ENCODE data around the gene GTF2I.
"Not testable (repeated sequence)": the region's sequence is repeated elsewhere in the genome, so short reads cannot be mapped to it uniquely, and the experiment has no call there.

GTF2I gene

GRCh38 chr7:74651133-74651504 is 6.4 kb upstream of the GTF2I start:
- not testable (repeated sequence) for DNase-seq, H3K9me3 Mint-ChIP-seq, ATAC-seq, H3K27me3 Mint-ChIP-seq
- Mint-ChIP-seq H3K4me3 (peak overlapping the region; percentile 80 to 91), H3K27ac (peak overlapping the region in 1 of 2 donors; percentile 99), H3K4me1 (peaks cover 57% of the 10 kb centered on the region)

- ATAC-seq (no peak), DNase-seq (no peak)
- Mint-ChIP-seq H3K27ac (no peak overlapping the region), H3K9me3 (no peaks in the 10 kb centered on the region), H3K4me3 (no peak overlapping the region), H3K27me3 (no peaks in the 10 kb centered on the region), H3K4me1 (peaks cover 61% of the 10 kb centered on the region)
These were observed 3.8 kb upstream of the GTF2I start for GRCh38 chr7:74653686-74654181.

DNA sequence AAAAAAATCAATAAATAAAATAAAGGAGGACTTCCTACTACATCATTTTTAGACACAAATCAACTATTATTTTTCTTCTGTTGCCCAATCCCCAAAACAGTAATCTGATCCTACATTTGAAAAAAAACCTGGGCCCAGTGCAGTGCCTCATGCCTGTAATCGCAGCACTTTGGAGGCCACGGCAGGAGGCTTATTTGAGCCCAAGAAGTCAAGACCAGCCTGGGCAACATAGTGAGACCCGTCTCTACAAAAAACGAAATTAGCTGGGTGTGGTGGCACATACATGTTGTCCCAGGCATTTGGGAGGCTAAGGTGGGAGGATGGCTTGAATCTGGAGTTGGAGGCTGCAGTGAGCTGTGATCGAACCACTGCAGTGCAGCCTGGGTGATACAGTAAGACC is 2.7 kb upstream of the GTF2I start:
- ATAC-seq = no peak
- no peaks in the 10 kb centered on the region for H3K9me3 Mint-ChIP-seq
- H3K27me3 Mint-ChIP-seq = no peaks in the 10 kb centered on the region
- DNase-seq = no peak
- H3K4me1 Mint-ChIP-seq = peaks cover 61% of the 10 kb centered on the region
- H3K27ac Mint-ChIP-seq = no peak overlapping the region
- peak overlapping the region; percentile 83 to 97 for H3K4me3 Mint-ChIP-seq

DNA sequence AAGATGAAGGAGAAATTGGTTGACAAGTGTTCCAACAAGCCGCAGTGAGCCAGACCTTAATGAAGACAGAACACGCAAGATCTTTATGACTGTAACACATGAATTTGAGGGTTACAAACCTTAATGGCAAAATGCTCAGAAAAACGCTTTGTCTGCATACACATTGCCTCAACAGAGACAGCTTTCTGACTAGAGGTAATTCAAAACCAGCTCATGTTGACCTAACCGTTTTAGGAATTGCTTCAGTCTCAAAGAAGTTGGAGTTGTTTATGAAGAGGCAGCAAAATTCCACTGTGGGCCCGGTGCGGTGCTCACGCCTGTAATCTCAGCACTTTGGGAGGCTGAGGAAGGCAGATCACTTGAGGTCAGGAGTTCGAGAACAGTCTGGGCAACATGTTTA is 2.2 kb upstream of the GTF2I start:
- Mint-ChIP-seq H3K4me3 (peak overlapping the region; percentile 83 to 97), H3K9me3 (no peaks in the 10 kb centered on the region), H3K4me1 (peaks cover 66% of the 10 kb centered on the region), H3K27ac (no peak overlapping the region), H3K27me3 (no peaks in the 10 kb centered on the region)
- ATAC-seq (no peak), DNase-seq (no peak)

DNA sequence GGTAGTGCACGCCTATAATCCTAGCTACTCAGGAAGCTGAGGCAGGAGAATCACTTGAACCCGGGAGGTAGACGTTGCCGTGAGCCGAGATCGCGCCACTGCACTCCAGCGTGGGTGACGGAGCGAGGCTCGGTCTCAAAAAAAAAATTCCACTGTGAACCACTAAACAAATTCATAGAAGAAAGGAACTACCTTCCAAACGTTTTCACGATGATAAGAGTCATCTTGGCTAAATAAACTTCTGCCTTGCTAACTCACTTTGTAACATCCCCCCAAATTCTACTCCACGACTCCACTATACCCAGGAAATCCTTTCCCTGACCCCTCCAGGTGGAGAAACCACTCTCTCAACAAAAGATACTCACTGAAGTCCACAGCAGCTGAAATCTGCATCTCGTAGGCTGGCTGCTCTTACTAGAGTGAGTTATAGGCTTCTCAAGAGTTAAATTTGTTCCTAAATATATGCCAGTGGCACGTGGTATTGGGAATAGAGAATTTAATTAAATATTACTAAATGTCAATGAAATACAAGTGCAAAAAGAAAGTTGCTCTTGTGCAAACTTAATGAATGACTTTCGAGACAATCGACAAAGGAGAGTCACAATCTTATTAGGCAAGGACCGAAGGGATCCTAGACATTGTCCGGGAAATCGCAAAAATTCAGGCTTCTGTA is 1.6 kb upstream of the GTF2I start:
- no peaks in the 10 kb centered on the region for H3K27me3 Mint-ChIP-seq
- no peaks in the 10 kb centered on the region for H3K9me3 Mint-ChIP-seq
- DNase-seq (no peak), ATAC-seq (no peak)
- H3K4me1 Mint-ChIP-seq = peaks cover 70% of the 10 kb centered on the region
- peak overlapping the region; percentile 83 to 97 for H3K4me3 Mint-ChIP-seq
- H3K27ac Mint-ChIP-seq = peak overlapping the region; percentile 77 to 97

DNA sequence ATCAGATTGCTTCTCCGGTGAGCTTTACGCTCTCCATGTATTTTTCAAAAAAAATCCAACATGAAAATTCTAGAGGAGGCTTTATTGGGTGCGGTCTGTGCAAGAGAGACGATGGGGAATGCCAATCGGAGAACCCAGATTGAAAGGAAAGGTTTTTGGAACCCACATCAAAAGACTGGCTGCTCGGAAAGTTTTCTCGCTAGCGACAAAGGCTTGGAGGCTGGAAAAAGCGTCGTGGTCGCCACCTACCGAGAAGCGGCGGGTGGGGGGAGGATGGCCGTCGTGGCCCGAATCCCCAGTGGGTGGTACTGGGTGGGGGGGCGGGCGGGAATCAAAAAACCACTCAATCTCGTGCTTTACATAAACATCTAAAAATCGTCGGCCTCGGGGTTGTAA is 1.1 kb upstream of the GTF2I start:
- Mint-ChIP-seq H3K27me3 (no peaks in the 10 kb centered on the region), H3K9me3 (no peaks in the 10 kb centered on the region), H3K4me3 (peak overlapping the region; percentile 83 to 97), H3K27ac (peak overlapping the region; percentile 77 to 100), H3K4me1 (peaks cover 71% of the 10 kb centered on the region)
- DNase-seq = peak in 1 of 2 donors; percentile 43
- ATAC-seq = no peak

DNA sequence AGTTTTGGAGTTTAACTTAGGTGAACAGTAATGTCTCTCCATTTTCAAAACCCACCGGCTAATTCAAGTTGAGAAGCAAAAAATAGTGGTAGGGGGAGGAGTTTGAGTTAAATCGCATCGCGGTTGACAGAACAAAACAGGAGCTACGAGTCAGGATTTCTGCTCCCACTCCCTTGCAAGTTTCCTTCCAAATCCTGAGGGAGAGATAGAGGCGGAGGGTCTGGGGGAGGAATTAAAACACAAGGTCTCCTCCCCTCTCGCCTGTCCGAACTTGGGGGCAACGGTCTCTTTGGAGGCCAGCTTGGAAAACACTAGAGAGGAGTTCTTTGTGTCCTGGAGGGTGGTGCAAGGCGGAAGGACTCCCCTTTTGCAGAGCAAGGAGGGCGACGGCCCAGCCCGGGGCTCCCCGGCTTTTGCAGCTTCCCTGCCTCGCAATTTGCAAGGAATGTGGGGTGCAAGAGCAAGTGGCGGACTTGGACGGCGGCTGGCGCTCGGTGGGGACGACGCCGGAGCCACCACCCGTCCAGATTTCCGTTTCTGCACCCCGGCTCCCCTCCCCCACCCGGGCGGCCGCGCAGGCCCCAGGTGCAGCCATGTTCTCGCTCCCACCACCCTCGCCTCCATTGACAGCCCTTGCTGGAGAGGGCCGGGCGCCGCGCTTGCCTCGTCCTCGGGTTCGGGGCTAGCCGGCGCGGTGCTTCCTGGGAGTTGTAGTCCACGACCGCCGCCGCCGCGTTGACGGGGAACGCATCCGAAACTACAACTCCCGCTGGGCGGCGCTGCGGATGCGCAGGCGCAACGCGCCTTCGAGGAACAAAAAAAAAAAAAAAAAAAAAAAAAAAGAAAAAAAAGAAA is 454 bp upstream of the GTF2I start:
- DNase-seq = peak; percentile 98 to 99
- Mint-ChIP-seq H3K4me3 (peak overlapping the region; percentile 83 to 97), H3K27ac (peak overlapping the region; percentile 100), H3K4me1 (peaks cover 73% of the 10 kb centered on the region), H3K9me3 (no peaks in the 10 kb centered on the region), H3K27me3 (no peaks in the 10 kb centered on the region)
- peak; percentile 87 for ATAC-seq

- H3K4me1 Mint-ChIP-seq = peaks cover 80% of the 10 kb centered on the region
- H3K27me3 Mint-ChIP-seq = no peaks in the 10 kb centered on the region
- no peaks in the 10 kb centered on the region for H3K9me3 Mint-ChIP-seq
- H3K4me3 Mint-ChIP-seq = peak overlapping the region; percentile 86 to 90
- ATAC-seq (peak; percentile 82), DNase-seq (peak; percentile 91 to 92)
- peak overlapping the region; percentile 90 to 92 for H3K27ac Mint-ChIP-seq
These were observed 873 bp downstream of the GTF2I start for GRCh38 chr7:74658178-74659004.

DNA sequence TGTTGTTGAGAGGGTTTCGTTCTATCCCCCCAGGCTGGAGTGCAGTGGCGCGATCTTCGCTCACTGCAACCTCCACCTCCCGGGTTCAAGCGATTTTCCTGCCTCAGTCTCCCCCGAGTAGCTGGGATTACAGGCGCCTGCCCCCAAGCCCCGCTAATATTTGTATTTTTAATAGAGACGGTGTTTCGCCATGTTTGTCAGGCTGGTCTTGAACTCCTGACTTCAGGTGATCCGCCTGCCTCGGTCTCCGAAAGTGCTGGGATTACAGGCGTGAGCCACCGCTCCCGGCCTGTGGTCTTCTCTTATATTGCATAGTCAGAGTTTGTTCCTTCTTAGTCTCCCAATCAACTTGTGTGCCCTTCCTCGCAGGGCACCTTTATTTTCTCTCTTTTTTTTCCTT is 2.7 kb downstream of the GTF2I start:
- H3K9me3 Mint-ChIP-seq, DNase-seq, ATAC-seq, H3K27me3 Mint-ChIP-seq: not testable (repeated sequence)
- H3K27ac Mint-ChIP-seq = peak overlapping the region; percentile 94 to 96
- peaks cover 72% of the 10 kb centered on the region for H3K4me1 Mint-ChIP-seq
- H3K4me3 Mint-ChIP-seq = peak overlapping the region; percentile 86 to 90

- DNase-seq, H3K9me3 Mint-ChIP-seq, H3K27me3 Mint-ChIP-seq, ATAC-seq: not testable (repeated sequence)
- Mint-ChIP-seq H3K4me1 (peaks cover 76% of the 10 kb centered on the region), H3K27ac (peak overlapping the region; percentile 25 to 82), H3K4me3 (peak overlapping the region in 1 of 2 donors; percentile 19)
These were observed 4.6 kb downstream of the GTF2I start for GRCh38 chr7:74661836-74662794.

- no peak for ATAC-seq
- Mint-ChIP-seq H3K4me3 (no peak overlapping the region), H3K27ac (peak overlapping the region; percentile 59 to 72), H3K27me3 (no peaks in the 10 kb centered on the region), H3K4me1 (peaks cover 70% of the 10 kb centered on the region), H3K9me3 (no peaks in the 10 kb centered on the region)
- no peak for DNase-seq
These were observed 7.9 kb downstream of the GTF2I start for GRCh38 chr7:74665296-74665938.

- peaks cover 54% of the 10 kb centered on the region for H3K4me1 Mint-ChIP-seq
- not testable (repeated sequence) for H3K9me3 Mint-ChIP-seq, H3K4me3 Mint-ChIP-seq, H3K27ac Mint-ChIP-seq, H3K27me3 Mint-ChIP-seq, ATAC-seq, DNase-seq
These were observed 9.5 kb downstream of the GTF2I start for GRCh38 chr7:74667013-74667412.

DNA sequence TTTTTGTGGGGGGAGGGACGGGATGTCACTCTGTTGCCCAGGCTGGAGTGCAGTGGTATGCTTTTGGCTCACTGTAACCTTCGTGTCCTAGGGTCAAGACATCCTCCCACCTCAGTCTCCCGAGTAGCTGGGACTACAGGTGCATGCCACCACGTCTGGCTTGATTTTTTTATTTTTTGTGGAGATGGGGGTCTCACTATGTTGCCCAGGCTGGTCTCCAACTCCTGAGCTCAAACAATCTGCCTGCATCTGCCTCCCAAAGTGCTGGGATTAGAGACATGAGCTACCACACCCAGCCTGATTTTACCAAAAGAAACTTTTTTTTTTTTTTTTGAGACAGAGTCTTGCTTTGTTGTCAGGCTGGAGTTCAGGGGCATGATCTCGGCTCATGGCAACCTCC is 10.0 kb downstream of the GTF2I start:
- not testable (repeated sequence) for H3K27ac Mint-ChIP-seq, H3K27me3 Mint-ChIP-seq, ATAC-seq, DNase-seq, H3K4me3 Mint-ChIP-seq, H3K9me3 Mint-ChIP-seq
- peaks cover 51% of the 10 kb centered on the region for H3K4me1 Mint-ChIP-seq

DNA sequence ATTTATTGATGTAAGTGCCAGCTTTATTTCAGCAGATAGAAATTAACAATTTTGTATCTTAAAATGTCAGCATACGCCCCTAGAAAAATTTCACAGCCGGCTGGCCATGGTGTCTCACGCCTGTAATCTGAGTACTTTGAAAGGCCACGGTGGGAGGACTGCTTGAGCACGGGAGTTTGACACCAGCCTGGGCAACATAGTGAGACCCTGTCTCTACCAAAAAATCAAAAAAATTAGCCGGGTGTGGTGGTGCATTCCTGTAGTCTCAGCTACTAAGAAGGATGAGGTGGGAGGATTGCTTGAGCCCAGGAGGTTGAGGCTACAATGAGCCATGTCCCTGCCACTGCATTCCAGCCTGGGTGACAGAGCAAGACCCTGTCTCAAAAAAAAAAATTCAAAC is 14.1 kb downstream of the GTF2I start:
- Mint-ChIP-seq H3K27me3 (no peaks in the 10 kb centered on the region), H3K9me3 (no peaks in the 10 kb centered on the region), H3K4me3 (no peak overlapping the region), H3K4me1 (peaks cover 36% of the 10 kb centered on the region), H3K27ac (no peak overlapping the region)
- DNase-seq = no peak
- ATAC-seq = no peak
